ENCODE data around the gene USP3. TPM values are rescaled to one million over a fixed set of nuclear protein-coding genes. Genes with fewer than 3 reads are reported as not detected.

The USP3 gene
- total and polyA plus RNA-seq, 10 of the 15 experiments (the other 5 are each of a cell fraction or from before 2014, with no cell fraction given) = 23.8 to 64.5 (median 50.3) TPM

DNA sequence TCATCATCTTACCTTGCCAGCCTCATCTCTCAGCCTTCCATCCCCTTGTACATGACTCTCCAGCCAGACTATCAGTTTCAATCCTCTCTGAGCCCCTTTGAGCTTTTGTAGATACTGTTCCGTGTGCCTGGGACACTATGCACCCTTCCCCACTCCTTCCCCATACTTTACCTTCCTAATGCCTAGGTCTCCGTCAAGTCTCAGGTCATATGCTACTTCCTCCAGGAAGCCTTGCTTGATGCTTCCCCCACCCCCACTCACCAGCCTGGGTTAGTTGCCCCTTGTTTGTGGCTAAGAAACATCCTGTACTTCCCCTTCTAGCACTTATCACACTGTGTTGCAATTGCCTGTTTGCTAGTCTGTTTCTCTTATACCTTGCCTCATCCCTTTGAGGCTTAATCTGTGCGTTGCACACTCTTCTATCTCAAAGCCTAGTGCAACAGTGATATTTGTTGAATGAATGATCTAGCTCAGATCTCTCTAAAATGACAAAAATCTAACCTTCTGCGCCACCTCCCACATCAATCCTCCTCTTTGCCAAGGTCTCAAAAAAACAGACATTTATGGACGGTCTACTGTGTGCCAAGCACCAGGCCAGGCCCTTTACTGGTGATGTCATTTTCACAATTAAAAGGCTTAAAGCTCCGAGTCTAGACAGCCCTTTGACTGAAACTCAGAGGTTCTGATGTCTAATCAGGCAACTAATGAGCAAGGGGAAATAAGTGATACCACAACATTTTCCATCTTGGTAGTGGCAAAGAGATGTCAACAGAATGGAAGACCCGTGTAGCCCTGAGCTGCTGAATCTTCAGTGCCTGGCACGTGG, 6.5 kb upstream of the USP3 start (continued):
- TF ChIP-seq, protein P1, sequence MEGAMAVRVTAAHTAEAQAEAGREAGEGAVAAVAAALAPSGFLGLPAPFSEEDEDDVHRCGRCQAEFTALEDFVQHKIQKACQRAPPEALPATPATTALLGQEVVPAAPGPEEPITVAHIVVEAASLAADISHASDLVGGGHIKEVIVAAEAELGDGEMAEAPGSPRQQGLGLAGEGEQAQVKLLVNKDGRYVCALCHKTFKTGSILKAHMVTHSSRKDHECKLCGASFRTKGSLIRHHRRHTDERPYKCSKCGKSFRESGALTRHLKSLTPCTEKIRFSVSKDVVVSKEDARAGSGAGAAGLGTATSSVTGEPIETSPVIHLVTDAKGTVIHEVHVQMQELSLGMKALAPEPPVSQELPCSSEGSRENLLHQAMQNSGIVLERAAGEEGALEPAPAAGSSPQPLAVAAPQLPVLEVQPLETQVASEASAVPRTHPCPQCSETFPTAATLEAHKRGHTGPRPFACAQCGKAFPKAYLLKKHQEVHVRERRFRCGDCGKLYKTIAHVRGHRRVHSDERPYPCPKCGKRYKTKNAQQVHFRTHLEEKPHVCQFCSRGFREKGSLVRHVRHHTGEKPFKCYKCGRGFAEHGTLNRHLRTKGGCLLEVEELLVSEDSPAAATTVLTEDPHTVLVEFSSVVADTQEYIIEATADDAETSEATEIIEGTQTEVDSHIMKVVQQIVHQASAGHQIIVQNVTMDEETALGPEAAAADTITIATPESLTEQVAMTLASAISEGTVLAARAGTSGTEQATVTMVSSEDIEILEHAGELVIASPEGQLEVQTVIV (IDR thresholded peaks at IDR 0.05; ENCODE audit: borderline replicate concordance, partially characterized antibody) = no peak
- TF ChIP-seq SIX5 (IDR thresholded peaks at IDR 0.05; ENCODE audit: low read depth, low read length, severe bottlenecking) (no peak), ZNF207 (IDR thresholded peaks at IDR 0.05; ENCODE audit: borderline replicate concordance) (0 out of 2 replicates have a peak, but pooled peaks have one; percentile 60), POLR2AphosphoS5 (IDR thresholded peaks at IDR 0.05; ENCODE audit: low read length) (no peak), CHD2 (IDR thresholded peaks at IDR 0.05; ENCODE audit: borderline replicate concordance, low read depth, low read length) (peak; percentile 70; the same call in 1 of the 2 replicates), YBX1 (IDR thresholded peaks at IDR 0.05) (no peak), BRCA1 (IDR thresholded peaks at IDR 0.05; ENCODE audit: low read depth, low read length) (no peak), HDGF (IDR thresholded peaks at IDR 0.05) (0 out of 2 replicates have a peak, but pooled peaks have one; percentile 21), DPF2 (IDR thresholded peaks at IDR 0.05) (peak; percentile 40; the same call in 1 of the 2 replicates), SREBF2 (IDR thresholded peaks at IDR 0.05; ENCODE audit: low read length) (no peak), MXI1 (IDR thresholded peaks at IDR 0.05; ENCODE audit: low read depth, low read length) (0 out of 2 replicates have a peak, but pooled peaks have one; percentile 12), MTA2 (IDR thresholded peaks at IDR 0.05; ENCODE audit: low read depth) (peak; percentile 90), CREB1 (IDR thresholded peaks at IDR 0.05; ENCODE audit: low read depth) (no peak), NR2C1 (IDR thresholded peaks at IDR 0.05) (no peak), NR2C2 (IDR thresholded peaks at IDR 0.05; ENCODE audit: borderline replicate concordance, control insufficient read depth, insufficient read length, low read depth) (no peak), CHD1 (IDR thresholded peaks at IDR 0.05; ENCODE audit: low read depth, low read length) (no peak), SMARCA5 (IDR thresholded peaks at IDR 0.05) (no peak), RAD21 (IDR thresholded peaks at IDR 0.05; ENCODE audit: insufficient read depth, low read depth, low read length) (no peak), CTCF (IDR thresholded peaks at IDR 0.05 in 2 of 3, conservative IDR thresholded peaks at IDR 0.05 in 1 of 3; ENCODE audit: control insufficient read depth in 2 of 3, extremely low read depth in 1 of 3, insufficient read depth in 1 of 3, low read depth in 3 of 3, low read length in 3 of 3) (no peak), PML (IDR thresholded peaks at IDR 0.05; ENCODE audit: low read length) (no peak), NBN (IDR thresholded peaks at IDR 0.05) (0 out of 2 replicates have a peak, but pooled peaks have one; percentile 48), MYB (IDR thresholded peaks at IDR 0.05; ENCODE audit: borderline replicate concordance, low read depth, low read length) (no peak), ZNF274 (IDR thresholded peaks at IDR 0.05; ENCODE audit: insufficient read depth, insufficient read length) (no peak)
- TF ChIP-seq, protein P2, sequence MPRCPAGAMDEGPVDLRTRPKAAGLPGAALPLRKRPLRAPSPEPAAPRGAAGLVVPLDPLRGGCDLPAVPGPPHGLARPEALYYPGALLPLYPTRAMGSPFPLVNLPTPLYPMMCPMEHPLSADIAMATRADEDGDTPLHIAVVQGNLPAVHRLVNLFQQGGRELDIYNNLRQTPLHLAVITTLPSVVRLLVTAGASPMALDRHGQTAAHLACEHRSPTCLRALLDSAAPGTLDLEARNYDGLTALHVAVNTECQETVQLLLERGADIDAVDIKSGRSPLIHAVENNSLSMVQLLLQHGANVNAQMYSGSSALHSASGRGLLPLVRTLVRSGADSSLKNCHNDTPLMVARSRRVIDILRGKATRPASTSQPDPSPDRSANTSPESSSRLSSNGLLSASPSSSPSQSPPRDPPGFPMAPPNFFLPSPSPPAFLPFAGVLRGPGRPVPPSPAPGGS (IDR thresholded peaks at IDR 0.05; ENCODE audit: borderline replicate concordance, insufficient read depth, low read depth, low read length, poor library complexity, severe bottlenecking) = no peak
- TF ChIP-seq, protein P3, sequence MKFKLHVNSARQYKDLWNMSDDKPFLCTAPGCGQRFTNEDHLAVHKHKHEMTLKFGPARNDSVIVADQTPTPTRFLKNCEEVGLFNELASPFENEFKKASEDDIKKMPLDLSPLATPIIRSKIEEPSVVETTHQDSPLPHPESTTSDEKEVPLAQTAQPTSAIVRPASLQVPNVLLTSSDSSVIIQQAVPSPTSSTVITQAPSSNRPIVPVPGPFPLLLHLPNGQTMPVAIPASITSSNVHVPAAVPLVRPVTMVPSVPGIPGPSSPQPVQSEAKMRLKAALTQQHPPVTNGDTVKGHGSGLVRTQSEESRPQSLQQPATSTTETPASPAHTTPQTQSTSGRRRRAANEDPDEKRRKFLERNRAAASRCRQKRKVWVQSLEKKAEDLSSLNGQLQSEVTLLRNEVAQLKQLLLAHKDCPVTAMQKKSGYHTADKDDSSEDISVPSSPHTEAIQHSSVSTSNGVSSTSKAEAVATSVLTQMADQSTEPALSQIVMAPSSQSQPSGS (IDR thresholded peaks at IDR 0.05; ENCODE audit: low read length) = no peak
